HL-60/S4 (cell line): ENCODE measurements around the gene TGM4.

Experiments
- in situ Hi-C: fragments of 300-500 bp; cut with MboI; formaldehyde crosslinking; loops from 2 replicates; pipeline ENCODE4 v1.14.3; 2022; ENCODE audit warnings: low sequenced_read_pairs

Gene TGM4

GRCh38 chr3:44950275-44950734 is 75.9 kb downstream of the TGM4 start:
- in situ Hi-C loops = no loop called here

- in situ Hi-C loops = no loop called here
Measured at GRCh38 chr3:44952689-44953088, 78.3 kb downstream of the TGM4 start.

- in situ Hi-C loops = no loop called here
Measured at GRCh38 chr3:44954304-44954703, 79.9 kb downstream of the TGM4 start.

GRCh38 chr3:44954962-44955361 is 80.6 kb downstream of the TGM4 start:
- in situ Hi-C loops = no loop called here

- in situ Hi-C loops = no loop called here
Measured at GRCh38 chr3:44955917-44956316, 81.5 kb downstream of the TGM4 start.

- in situ Hi-C loops = no loop called here
Measured at GRCh38 chr3:44957986-44958385, 83.6 kb downstream of the TGM4 start.

- in situ Hi-C loops = no loop called here
Measured at GRCh38 chr3:44958386-44958785, 84.0 kb downstream of the TGM4 start.

- in situ Hi-C loops = no loop called here
Measured at GRCh38 chr3:44960387-44961026, 86.1 kb downstream of the TGM4 start.

GRCh38 chr3:44961888-44962287 is 87.5 kb downstream of the TGM4 start:
- in situ Hi-C loops = no loop called here

- in situ Hi-C loops = no loop called here
Measured at GRCh38 chr3:44962621-44963393, 88.4 kb downstream of the TGM4 start.

- in situ Hi-C loops = no loop called here
Measured at GRCh38 chr3:44963571-44964325, 89.3 kb downstream of the TGM4 start.
